ENCODE measurements around the gene COL7A1. TPM values are rescaled to one million over a fixed set of nuclear protein-coding genes. Genes with fewer than 3 reads are reported as not detected.

Gene COL7A1
- total and polyA plus RNA-seq, 2 of the 13 experiments (the other 11 are each of a cell fraction or from before 2014, with no cell fraction given) = 2.7 to 11.7 TPM

DNA sequence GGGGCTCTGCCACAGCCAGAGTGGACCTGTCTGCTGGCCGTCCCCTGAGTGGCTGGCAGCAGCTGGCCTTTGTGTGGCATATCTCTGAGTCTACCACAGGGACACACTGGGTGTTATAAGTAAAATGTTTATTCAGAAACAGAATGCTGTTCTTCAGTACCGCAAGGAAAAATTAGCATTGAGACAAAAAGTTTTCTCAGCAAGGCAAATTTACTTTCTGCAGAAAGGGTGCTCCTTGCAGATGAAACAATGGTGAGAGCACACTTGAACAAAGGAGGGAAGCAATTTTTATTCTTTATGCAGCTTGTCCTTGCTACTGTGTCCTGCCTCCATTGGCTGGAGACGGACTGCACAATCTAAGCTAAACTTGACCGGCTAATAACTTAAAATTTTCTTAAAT, 22.4 kb upstream of the COL7A1 start:
- no peak overlapping the region; the same call in 1 of the 2 replicates for H3K4me2 ChIP-seq (ENCODE audit: low read depth, low read length)
- no peaks in the 10 kb centered on the region for H3K79me2 ChIP-seq (ENCODE audit: insufficient read depth, low read length)
- 97% methylated on average over 4 of the region's 4 CpGs for WGBS (ENCODE audit: low lambda C conversion rate)
- ATAC-seq (no peak), DNase-seq (ENCODE audit: low spot score) (no peak), FAIRE-seq (no peak)
- H2AFZ ChIP-seq (ENCODE audit: low read length) = no peak overlapping the region
- no TSS peak for BruUV-seq (replicated peaks)
- H4K20me1 ChIP-seq (ENCODE audit: insufficient read depth, low read length) = no peaks in the 10 kb centered on the region
- ChIA-PET POLR2A (interaction anchor here (1.0 to 1.5 kb wide), 3 partner anchors 8 to 59 kb away, joined by 3 to 27 read pairs (median 4); partner anchors contain the start of genes SLC26A6 and UQCRC1), CTCF (ENCODE audit: low intra/inter-chr PET ratio, low total read pairs) (no interaction called here)
- no peaks in the 10 kb centered on the region for H3K27me3 ChIP-seq (ENCODE audit: control insufficient read depth in 1 of 2, insufficient read depth in 2 of 2, low read length in 2 of 2)
- in situ Hi-C loops (cut with HindIII; ENCODE audit: extremely low pct_ligation_motif_present, low pct_unique_long_range_greater_than_20kb) = no loop called here
- peaks cover 11% of the 10 kb centered on the region for H3K9me3 ChIP-seq (ENCODE audit: low read length)
- H3K4me1 ChIP-seq (ENCODE audit: insufficient read depth, low read length) = peaks cover 85% of the 10 kb centered on the region
- H3K4me3 ChIP-seq (replicated peaks in 1 of 3; ENCODE audit: insufficient read depth in 1 of 3, low read depth in 2 of 3, low read length in 3 of 3) = no peak overlapping the region
- no peak overlapping the region for H3K9ac ChIP-seq (ENCODE audit: insufficient read depth, low read depth, low read length)
- H3K27ac ChIP-seq (ENCODE audit: extremely low read length, insufficient read depth, low read length) = peak overlapping the region; percentile 97
- no peaks in the 10 kb centered on the region for H3K36me3 ChIP-seq (replicated peaks in 1 of 2; ENCODE audit: control insufficient read depth in 1 of 2, insufficient read depth in 2 of 2, low read length in 2 of 2)
- intact Hi-C loops (cut with micrococcal nuclease; ENCODE audit: unreplicated experiment) = no loop called here
- TF ChIP-seq ZNF670 (CRISPR knock-in tag; IDR thresholded peaks at IDR 0.05; ENCODE audit: borderline replicate concordance) = peak; percentile 70; the same call in 1 of the 2 replicates
- TF ChIP-seq TAF1 (CRISPR knock-in tag; IDR thresholded peaks at IDR 0.05) = no peak
- no peak for TF ChIP-seq ZBTB3 (CRISPR knock-in tag; IDR thresholded peaks at IDR 0.05; ENCODE audit: borderline replicate concordance, low read depth)
- TF ChIP-seq ZSCAN12 (CRISPR knock-in tag; IDR thresholded peaks at IDR 0.05) = no peak
- TF ChIP-seq, protein P1, sequence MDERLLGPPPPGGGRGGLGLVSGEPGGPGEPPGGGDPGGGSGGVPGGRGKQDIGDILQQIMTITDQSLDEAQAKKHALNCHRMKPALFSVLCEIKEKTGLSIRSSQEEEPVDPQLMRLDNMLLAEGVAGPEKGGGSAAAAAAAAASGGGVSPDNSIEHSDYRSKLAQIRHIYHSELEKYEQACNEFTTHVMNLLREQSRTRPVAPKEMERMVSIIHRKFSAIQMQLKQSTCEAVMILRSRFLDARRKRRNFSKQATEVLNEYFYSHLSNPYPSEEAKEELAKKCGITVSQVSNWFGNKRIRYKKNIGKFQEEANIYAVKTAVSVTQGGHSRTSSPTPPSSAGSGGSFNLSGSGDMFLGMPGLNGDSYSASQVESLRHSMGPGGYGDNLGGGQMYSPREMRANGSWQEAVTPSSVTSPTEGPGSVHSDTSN (CRISPR knock-in tag; IDR thresholded peaks at IDR 0.05) = no peak
- TF ChIP-seq, protein P2, sequence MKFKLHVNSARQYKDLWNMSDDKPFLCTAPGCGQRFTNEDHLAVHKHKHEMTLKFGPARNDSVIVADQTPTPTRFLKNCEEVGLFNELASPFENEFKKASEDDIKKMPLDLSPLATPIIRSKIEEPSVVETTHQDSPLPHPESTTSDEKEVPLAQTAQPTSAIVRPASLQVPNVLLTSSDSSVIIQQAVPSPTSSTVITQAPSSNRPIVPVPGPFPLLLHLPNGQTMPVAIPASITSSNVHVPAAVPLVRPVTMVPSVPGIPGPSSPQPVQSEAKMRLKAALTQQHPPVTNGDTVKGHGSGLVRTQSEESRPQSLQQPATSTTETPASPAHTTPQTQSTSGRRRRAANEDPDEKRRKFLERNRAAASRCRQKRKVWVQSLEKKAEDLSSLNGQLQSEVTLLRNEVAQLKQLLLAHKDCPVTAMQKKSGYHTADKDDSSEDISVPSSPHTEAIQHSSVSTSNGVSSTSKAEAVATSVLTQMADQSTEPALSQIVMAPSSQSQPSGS (CRISPR knock-in tag; IDR thresholded peaks at IDR 0.05) = no peak
- TF ChIP-seq NCOA5 (CRISPR knock-in tag; IDR thresholded peaks at IDR 0.05) = no peak
- no peak for TF ChIP-seq SCMH1 (CRISPR knock-in tag; IDR thresholded peaks at IDR 0.05; ENCODE audit: borderline replicate concordance)
- TF ChIP-seq, protein P3, sequence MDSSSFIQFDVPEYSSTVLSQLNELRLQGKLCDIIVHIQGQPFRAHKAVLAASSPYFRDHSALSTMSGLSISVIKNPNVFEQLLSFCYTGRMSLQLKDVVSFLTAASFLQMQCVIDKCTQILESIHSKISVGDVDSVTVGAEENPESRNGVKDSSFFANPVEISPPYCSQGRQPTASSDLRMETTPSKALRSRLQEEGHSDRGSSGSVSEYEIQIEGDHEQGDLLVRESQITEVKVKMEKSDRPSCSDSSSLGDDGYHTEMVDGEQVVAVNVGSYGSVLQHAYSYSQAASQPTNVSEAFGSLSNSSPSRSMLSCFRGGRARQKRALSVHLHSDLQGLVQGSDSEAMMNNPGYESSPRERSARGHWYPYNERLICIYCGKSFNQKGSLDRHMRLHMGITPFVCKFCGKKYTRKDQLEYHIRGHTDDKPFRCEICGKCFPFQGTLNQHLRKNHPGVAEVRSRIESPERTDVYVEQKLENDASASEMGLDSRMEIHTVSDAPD (CRISPR knock-in tag; IDR thresholded peaks at IDR 0.05) = no peak
- TF ChIP-seq, protein P4, sequence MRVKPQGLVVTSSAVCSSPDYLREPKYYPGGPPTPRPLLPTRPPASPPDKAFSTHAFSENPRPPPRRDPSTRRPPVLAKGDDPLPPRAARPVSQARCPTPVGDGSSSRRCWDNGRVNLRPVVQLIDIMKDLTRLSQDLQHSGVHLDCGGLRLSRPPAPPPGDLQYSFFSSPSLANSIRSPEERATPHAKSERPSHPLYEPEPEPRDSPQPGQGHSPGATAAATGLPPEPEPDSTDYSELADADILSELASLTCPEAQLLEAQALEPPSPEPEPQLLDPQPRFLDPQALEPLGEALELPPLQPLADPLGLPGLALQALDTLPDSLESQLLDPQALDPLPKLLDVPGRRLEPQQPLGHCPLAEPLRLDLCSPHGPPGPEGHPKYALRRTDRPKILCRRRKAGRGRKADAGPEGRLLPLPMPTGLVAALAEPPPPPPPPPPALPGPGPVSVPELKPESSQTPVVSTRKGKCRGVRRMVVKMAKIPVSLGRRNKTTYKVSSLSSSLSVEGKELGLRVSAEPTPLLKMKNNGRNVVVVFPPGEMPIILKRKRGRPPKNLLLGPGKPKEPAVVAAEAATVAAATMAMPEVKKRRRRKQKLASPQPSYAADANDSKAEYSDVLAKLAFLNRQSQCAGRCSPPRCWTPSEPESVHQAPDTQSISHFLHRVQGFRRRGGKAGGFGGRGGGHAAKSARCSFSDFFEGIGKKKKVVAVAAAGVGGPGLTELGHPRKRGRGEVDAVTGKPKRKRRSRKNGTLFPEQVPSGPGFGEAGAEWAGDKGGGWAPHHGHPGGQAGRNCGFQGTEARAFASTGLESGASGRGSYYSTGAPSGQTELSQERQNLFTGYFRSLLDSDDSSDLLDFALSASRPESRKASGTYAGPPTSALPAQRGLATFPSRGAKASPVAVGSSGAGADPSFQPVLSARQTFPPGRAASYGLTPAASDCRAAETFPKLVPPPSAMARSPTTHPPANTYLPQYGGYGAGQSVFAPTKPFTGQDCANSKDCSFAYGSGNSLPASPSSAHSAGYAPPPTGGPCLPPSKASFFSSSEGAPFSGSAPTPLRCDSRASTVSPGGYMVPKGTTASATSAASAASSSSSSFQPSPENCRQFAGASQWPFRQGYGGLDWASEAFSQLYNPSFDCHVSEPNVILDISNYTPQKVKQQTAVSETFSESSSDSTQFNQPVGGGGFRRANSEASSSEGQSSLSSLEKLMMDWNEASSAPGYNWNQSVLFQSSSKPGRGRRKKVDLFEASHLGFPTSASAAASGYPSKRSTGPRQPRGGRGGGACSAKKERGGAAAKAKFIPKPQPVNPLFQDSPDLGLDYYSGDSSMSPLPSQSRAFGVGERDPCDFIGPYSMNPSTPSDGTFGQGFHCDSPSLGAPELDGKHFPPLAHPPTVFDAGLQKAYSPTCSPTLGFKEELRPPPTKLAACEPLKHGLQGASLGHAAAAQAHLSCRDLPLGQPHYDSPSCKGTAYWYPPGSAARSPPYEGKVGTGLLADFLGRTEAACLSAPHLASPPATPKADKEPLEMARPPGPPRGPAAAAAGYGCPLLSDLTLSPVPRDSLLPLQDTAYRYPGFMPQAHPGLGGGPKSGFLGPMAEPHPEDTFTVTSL (CRISPR knock-in tag; IDR thresholded peaks at IDR 0.05; ENCODE audit: borderline replicate concordance) = 0 out of 2 replicates have a peak, but pooled peaks have one; percentile 9
- TF ChIP-seq ADNP (CRISPR knock-in tag; IDR thresholded peaks at IDR 0.05) = no peak
- no peak for TF ChIP-seq XBP1 (CRISPR knock-in tag; IDR thresholded peaks at IDR 0.05)
- no peak for TF ChIP-seq SYNCRIP (IDR thresholded peaks at IDR 0.05; ENCODE audit: insufficient read depth, low read depth, low read length)
- peak; percentile 99 for TF ChIP-seq ZNF562 (CRISPR knock-in tag; IDR thresholded peaks at IDR 0.05; ENCODE audit: borderline replicate concordance)
- no peak for TF ChIP-seq RELA (CRISPR knock-in tag; IDR thresholded peaks at IDR 0.05)
- TF ChIP-seq ARNT2 (CRISPR knock-in tag; IDR thresholded peaks at IDR 0.05; ENCODE audit: low read depth) = peak; percentile 7; the same call in 1 of the 2 replicates

Measured in HepG2 (cell line).